ENCODE measurements around the gene LRRC75B.

DNA sequence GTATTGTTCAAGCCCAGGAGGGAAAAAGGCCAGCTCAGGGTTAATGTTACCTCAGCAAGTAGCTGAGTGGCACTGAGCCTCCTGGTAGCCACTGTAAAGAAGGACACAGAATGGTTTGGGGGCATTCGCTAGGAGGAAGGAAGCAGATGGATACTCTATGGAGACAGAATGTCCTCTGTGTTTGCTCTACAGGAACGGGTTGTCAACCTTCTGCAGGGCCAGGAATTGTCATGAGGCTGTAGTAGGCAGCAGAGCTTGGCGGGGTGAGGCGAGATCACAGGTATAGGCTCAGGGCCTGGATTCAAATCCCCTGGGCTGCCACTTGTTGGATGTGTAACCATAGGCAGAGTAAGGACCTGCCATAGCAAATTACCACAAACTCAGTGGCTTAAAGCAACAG, 3.0 kb upstream of the LRRC75B start:
- TF ChIP-seq ESRRG (CRISPR knock-in tag; IDR thresholded peaks at IDR 0.05) = no peak
- no peak for TF ChIP-seq CSRNP3 (CRISPR knock-in tag; IDR thresholded peaks at IDR 0.05)
- TF ChIP-seq TSHZ2 (CRISPR knock-in tag; IDR thresholded peaks at IDR 0.05) = no peak
- TF ChIP-seq OSR1 (CRISPR knock-in tag; IDR thresholded peaks at IDR 0.05) = no peak
- TF ChIP-seq PPARA (CRISPR knock-in tag; IDR thresholded peaks at IDR 0.05; ENCODE audit: borderline replicate concordance) = no peak
- no peak for TF ChIP-seq ZC3H10 (CRISPR knock-in tag; IDR thresholded peaks at IDR 0.05)
- no peak for TF ChIP-seq PATZ1 (CRISPR knock-in tag; IDR thresholded peaks at IDR 0.05; ENCODE audit: borderline replicate concordance)
- no peak for TF ChIP-seq POU6F1 (CRISPR knock-in tag; IDR thresholded peaks at IDR 0.05; ENCODE audit: borderline replicate concordance, low read depth)
- TF ChIP-seq, protein P1, sequence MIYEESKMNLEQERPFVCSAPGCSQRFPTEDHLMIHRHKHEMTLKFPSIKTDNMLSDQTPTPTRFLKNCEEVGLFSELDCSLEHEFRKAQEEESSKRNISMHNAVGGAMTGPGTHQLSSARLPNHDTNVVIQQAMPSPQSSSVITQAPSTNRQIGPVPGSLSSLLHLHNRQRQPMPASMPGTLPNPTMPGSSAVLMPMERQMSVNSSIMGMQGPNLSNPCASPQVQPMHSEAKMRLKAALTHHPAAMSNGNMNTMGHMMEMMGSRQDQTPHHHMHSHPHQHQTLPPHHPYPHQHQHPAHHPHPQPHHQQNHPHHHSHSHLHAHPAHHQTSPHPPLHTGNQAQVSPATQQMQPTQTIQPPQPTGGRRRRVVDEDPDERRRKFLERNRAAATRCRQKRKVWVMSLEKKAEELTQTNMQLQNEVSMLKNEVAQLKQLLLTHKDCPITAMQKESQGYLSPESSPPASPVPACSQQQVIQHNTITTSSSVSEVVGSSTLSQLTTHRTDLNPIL (CRISPR knock-in tag; IDR thresholded peaks at IDR 0.05; ENCODE audit: low read depth) = no peak
- TF ChIP-seq CSDC2 (CRISPR knock-in tag; IDR thresholded peaks at IDR 0.05) = no peak
- no peak for TF ChIP-seq ZFP30 (CRISPR knock-in tag; IDR thresholded peaks at IDR 0.05)
- TF ChIP-seq ZNF565 (CRISPR knock-in tag; conservative IDR thresholded peaks at IDR 0.05; ENCODE audit: low read depth) = no peak
- no peak for TF ChIP-seq ZNF70 (CRISPR knock-in tag; IDR thresholded peaks at IDR 0.05)
- no peak for TF ChIP-seq ZFP3 (CRISPR knock-in tag; IDR thresholded peaks at IDR 0.05)

Measured in SK-N-SH treated with all-trans-retinoic acid at 6 μM for 48 hours (cell line).